Right atrium auricular region (tissue), 2 donors: ENCODE measurements around the gene ENTPD6. TPM values are rescaled to one million over a fixed set of nuclear protein-coding genes. Genes with fewer than 3 reads are reported as not detected.

Experiments used
- DNase-seq: peaks from one replicate; pipeline ENCODE4 v3.0.0-alpha.2; 2019; ENCODE audit warnings: low spot score
- H3K27ac ChIP-seq, 2 donors: fragments of 200-600 bp; sonication (generic); 1 replicate in 1 of 2; 2 replicates in 1 of 2; pipeline ENCODE4 v1.5.1; 2016 to 2019
- H3K27me3 ChIP-seq, 2 donors: fragments of 200-600 bp; sonication (generic); one replicate each; pipeline versions ENCODE4 v1.5.1 to v1.6.0; 2017 to 2019
- H3K36me3 ChIP-seq: fragments of 200-600 bp; sonication (generic); one replicate; pipeline ENCODE4 v1.5.1; 2016
- H3K4me1 ChIP-seq, 2 donors: fragments of 200-600 bp; sonication (generic); one replicate each; pipeline versions ENCODE4 v1.5.1 to v1.6.0; 2017 to 2019
- H3K4me3 ChIP-seq, 2 donors: fragments of 200-600 bp; sonication (generic); 1 replicate in 1 of 2; 2 replicates in 1 of 2; pipeline ENCODE4 v1.5.1; 2017 to 2019; ENCODE audit warnings: mild to moderate bottlenecking in 1 of 2, moderate library complexity in 1 of 2
- H3K9me3 ChIP-seq, 2 donors: fragments of 200-600 bp; sonication (generic); one replicate each; pipeline ENCODE4 v1.5.1; 2019
- total RNA-seq, 2 donors: library from RNA; depleted of rRNA; stranded (reverse); fragments of >200 nt; gene quantifications; one replicate each; pipeline ENCODE4 v1.1.0, GENCODE V29; 2016
- TF ChIP-seq, protein P1 (sequence below), 2 donors: fragments of 200-600 bp; sonication (generic); IDR thresholded peaks; one replicate each; pipeline ENCODE4 v1.5.1; 2019; ENCODE audit warnings: antibody characterized with exemption in 2 of 2

The ENTPD6 gene
- total RNA-seq, 2 donors from 2014 or later, result 75.9 to 116 TPM

DNA sequence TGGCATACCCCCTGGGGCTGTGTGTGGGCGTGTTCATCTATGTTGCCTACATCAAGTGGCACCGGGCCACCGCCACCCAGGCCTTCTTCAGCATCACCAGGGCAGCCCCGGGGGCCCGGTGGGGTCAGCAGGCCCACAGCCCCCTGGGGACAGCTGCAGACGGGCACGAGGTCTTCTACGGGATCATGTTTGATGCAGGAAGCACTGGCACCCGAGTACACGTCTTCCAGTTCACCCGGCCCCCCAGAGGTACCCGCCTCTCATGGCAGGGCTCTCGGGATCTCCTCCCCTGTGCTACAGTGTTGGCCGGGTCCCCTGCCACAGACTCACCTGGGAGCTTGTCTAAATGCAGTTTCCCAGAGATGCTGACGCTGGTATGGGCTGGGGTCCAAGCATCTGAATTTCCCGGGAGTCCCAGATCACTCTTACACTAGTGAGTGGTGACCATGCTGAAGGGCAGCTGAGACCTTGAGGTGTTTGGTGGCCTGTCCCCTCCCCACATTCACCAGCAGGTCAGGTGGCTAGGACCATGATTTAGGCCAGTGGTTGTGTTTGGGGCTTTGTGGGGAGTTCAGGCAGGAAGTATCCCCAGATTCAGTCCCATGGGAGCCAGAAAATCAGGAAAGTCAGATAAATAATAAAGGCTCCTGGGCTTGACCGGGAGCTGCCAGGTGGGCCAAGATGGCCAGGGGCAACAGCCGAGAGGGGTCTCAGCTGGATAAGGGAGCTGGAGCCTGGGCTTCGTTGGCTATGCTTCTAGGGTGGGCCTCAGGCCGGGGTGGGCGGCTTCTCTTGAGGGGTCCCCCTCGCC is 11.8 kb downstream of the ENTPD6 start:
- no peak for DNase-seq
- TF ChIP-seq, protein P1, sequence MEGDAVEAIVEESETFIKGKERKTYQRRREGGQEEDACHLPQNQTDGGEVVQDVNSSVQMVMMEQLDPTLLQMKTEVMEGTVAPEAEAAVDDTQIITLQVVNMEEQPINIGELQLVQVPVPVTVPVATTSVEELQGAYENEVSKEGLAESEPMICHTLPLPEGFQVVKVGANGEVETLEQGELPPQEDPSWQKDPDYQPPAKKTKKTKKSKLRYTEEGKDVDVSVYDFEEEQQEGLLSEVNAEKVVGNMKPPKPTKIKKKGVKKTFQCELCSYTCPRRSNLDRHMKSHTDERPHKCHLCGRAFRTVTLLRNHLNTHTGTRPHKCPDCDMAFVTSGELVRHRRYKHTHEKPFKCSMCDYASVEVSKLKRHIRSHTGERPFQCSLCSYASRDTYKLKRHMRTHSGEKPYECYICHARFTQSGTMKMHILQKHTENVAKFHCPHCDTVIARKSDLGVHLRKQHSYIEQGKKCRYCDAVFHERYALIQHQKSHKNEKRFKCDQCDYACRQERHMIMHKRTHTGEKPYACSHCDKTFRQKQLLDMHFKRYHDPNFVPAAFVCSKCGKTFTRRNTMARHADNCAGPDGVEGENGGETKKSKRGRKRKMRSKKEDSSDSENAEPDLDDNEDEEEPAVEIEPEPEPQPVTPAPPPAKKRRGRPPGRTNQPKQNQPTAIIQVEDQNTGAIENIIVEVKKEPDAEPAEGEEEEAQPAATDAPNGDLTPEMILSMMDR (IDR thresholded peaks at IDR 0.05), result no peak
- Histone ChIP-seq H3K36me3 (peaks cover 35% of the 10 kb centered on the region), H3K4me3 (no peak overlapping the region), H3K9me3 (no peaks in the 10 kb centered on the region), H3K27ac (peak overlapping the region; percentile 77 to 98), H3K4me1 (peaks cover 0 to 37% of the 10 kb centered on the region in 2 donors), H3K27me3 (no peaks in the 10 kb centered on the region)

DNA sequence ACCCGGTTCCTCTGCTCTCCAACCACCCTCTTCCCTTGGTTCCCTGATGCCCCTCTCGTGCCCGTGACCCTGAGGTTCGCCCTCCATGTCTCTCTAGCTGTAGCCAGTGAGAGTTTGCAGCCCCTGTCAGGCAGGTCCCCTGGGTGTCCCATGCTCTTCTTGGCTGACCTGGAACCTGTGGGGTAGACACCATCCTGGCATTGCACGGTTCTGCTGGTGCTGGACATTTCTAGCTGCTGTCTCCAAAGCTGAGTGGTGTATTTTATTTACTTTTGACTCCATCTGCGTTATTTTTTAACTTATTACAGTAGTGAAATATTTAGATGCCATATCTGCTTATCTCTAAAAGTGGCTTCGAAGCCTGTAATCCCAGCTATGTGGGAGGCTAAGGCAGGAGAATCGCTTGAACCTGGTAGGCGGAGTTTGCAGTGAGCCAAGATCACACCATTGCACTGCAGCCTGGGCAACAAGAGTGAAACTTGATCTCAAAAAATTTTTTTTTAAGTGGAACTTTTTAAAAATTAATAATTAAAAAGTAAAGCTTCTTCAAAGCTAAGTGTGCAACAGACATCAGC is 12.5 kb downstream of the ENTPD6 start:
- Histone ChIP-seq H3K4me1 (peaks cover 0 to 37% of the 10 kb centered on the region in 2 donors), H3K4me3 (no peak overlapping the region), H3K9me3 (no peaks in the 10 kb centered on the region), H3K36me3 (peaks cover 42% of the 10 kb centered on the region), H3K27ac (peak overlapping the region; percentile 77 to 98), H3K27me3 (no peaks in the 10 kb centered on the region)
- DNase-seq, result peak; percentile 56
- TF ChIP-seq, protein P1 (IDR thresholded peaks at IDR 0.05), result no peak

DNA sequence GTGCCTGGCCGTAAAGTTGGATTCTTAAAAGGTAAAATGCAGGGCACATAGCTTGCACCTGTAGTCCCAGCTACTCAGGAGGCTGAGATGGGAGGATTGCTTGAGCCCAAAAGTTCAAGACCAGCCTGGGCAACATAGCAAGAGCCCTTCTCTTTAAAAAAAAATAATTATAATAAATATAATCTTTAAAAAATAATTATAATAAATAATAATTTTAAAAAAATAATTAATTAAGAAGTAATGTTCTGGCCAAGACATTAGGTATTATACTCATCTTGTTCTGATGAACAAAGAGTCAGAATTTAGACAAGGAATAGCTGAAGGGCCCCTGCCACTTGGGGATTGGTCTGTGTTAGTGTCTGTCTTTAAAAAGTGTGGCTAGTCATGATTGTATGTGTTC is 13.9 kb downstream of the ENTPD6 start:
- Histone ChIP-seq H3K9me3 (no peaks in the 10 kb centered on the region), H3K27me3 (no peaks in the 10 kb centered on the region), H3K4me1 (peaks cover 0 to 37% of the 10 kb centered on the region in 2 donors), H3K27ac (no peak overlapping the region), H3K36me3 (peaks cover 55% of the 10 kb centered on the region), H3K4me3 (no peak overlapping the region)
- TF ChIP-seq, protein P1 (IDR thresholded peaks at IDR 0.05), result no peak
- peak; percentile 43 for DNase-seq

DNA sequence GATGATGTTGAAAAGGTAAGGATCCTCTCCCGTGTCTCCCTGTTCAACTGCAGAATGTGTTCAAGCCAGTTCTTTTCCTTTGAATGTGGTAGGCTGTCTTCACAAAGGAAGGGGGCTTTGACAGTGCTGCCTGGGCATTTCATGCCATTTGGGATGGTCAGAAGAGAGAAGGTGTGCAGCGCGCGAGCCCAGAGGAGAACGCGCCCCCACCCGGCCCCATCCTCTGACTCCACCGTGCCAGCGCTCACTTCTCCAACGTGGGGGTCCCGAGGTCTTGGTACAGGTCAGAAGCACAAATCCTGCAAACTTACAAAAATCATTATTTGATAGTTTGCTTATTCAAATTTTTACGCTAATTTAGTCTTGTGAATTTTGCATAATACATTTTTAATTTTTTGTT is 14.4 kb downstream of the ENTPD6 start:
- Histone ChIP-seq H3K4me1 (peaks cover 0 to 34% of the 10 kb centered on the region in 2 donors), H3K9me3 (no peaks in the 10 kb centered on the region), H3K36me3 (peaks cover 60% of the 10 kb centered on the region), H3K4me3 (no peak overlapping the region), H3K27ac (no peak overlapping the region), H3K27me3 (no peaks in the 10 kb centered on the region)
- DNase-seq, result no peak
- TF ChIP-seq, protein P1 (IDR thresholded peaks at IDR 0.05), result no peak

DNA sequence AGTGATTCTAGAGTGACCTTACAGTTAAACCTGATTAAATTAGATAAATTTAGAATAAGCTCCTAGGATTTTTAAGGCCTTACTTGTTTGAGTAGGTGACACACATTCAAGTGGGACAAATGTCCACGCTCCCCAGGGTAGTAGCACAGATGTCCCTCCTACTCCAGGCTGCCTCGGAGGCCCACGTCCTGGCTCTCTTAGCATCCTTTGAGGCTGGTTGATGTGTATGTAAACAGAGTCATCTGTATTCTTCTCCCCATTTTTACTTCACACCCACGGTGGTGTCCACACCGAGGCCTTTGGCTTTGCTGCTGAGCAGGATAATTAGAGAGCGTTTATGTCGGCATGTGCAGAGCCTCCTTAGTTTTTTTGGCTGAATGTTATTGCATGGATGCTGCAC is 15.8 kb downstream of the ENTPD6 start:
- no peak overlapping the region for H3K27ac ChIP-seq
- TF ChIP-seq, protein P1 (IDR thresholded peaks at IDR 0.05), result no peak
- DNase-seq, result no peak
- no peak overlapping the region for H3K4me3 ChIP-seq
- peaks cover 0 to 28% of the 10 kb centered on the region in 2 donors for H3K4me1 ChIP-seq
- peaks cover 73% of the 10 kb centered on the region for H3K36me3 ChIP-seq
- no peaks in the 10 kb centered on the region for H3K27me3 ChIP-seq
- H3K9me3 ChIP-seq, result no peaks in the 10 kb centered on the region
